Measurements from ENCODE around the gene FAR2.
"Not testable (repeated sequence)": the region's sequence is repeated elsewhere in the genome, so short reads cannot be mapped to it uniquely, and the experiment has no call there.

Gene FAR2

DNA sequence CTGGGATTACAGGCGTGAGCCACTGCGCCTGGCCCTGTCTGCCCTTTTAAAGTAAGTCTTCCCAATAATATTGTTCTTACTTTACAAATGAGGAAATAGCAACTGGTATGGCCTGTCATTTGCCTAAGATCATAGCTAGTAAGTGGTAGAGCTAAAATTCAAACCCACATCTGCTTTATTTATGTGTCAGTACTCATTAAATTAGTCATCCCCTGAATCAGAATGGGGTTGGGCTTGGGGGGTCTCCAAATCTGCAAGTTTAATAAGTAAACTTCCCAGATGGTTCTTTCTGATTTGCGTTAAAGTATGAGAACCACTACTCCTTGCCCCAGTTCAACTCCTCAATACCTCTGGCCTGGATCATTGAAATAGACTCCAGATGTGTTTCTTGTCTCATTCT lies 96.2 kb downstream of the FAR2 start:
- Histone ChIP-seq H3K56ac (ENCODE audit: low read length) (no peak overlapping the region), H3K4ac (ENCODE audit: low read depth, low read length) (no peak overlapping the region), H3K27ac (ENCODE audit: low read depth, low read length) (no peak overlapping the region), H2BK5ac (ENCODE audit: low read length) (no peak overlapping the region), H3K4me2 (ENCODE audit: low read length) (no peak overlapping the region), H3K27me3 (ENCODE audit: insufficient read depth, low read length, poor library complexity) (no peaks in the 10 kb centered on the region), H3K79me2 (ENCODE audit: control insufficient read depth, insufficient read depth, low read length) (no peaks in the 10 kb centered on the region), H3K23ac (ENCODE audit: low read length) (no peak overlapping the region), H3K4me1 (ENCODE audit: control insufficient read depth, low read depth, low read length) (peaks cover 14% of the 10 kb centered on the region), H3K18ac (ENCODE audit: low read length) (no peak overlapping the region), H4K8ac (ENCODE audit: low read depth, low read length) (no peak overlapping the region), H4K5ac (ENCODE audit: low read length) (no peak overlapping the region), H3K4me3 (ENCODE audit: low read length) (no peak overlapping the region), H3K36me3 (ENCODE audit: control insufficient read depth, insufficient read depth, low read length) (no peaks in the 10 kb centered on the region), H2BK120ac (ENCODE audit: low read depth, low read length) (no peak overlapping the region), H2BK15ac (replicated peaks; ENCODE audit: low read depth) (no peak overlapping the region), H3K79me1 (ENCODE audit: low read length) (no peaks in the 10 kb centered on the region), H3K9ac (ENCODE audit: low read length) (no peak overlapping the region), H2AK5ac (ENCODE audit: low read length) (no peak overlapping the region)
- DNase-seq = no peak
- no CpG with 5 or more reads among the region's 3 CpGs for WGBS (ENCODE audit: extremely low coverage, insufficient coverage, low lambda C conversion rate)

GRCh38 chr12:29249930-29250329 lies 100.9 kb downstream of the FAR2 start:
- DNase-seq = no peak

DNA sequence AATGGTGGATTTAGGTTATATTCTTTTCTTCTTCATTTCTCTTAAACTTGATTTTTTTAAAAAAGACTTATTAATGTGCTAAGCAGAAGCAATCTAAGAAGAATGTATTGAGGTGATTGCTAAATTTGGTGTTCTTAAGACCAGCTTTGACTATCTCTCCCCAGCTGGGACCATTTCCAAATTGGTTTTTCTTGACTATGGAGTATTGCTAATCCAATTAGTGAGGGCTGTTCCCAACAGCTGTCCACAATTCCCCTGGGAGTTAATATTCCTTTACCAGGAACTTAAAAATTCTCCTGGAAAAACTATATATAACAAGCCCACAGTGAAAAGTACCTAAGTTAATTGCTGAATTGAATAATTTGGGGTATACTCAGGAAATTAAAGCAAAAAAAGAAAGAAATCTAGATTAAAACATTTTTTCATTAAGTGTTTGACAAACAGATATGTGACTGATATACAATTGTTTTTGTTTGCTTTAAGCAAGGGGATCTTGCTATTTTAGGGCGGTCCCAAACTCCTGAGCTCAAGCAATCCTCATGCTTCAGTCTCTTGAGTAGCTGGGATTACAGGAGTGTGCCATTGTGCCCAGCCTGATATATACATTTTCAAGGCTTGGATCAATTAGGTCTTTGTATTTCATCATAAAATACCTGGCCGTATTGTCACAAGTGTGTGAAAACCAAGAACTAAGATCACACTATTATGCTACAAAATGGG lies 105.0 kb downstream of the FAR2 start:
- Histone ChIP-seq H3K4me2 (ENCODE audit: low read length) (no peak overlapping the region), H3K27ac (ENCODE audit: low read depth, low read length) (no peak overlapping the region), H3K23ac (ENCODE audit: low read length) (no peak overlapping the region), H3K36me3 (ENCODE audit: control insufficient read depth, insufficient read depth, low read length) (no peaks in the 10 kb centered on the region), H3K27me3 (ENCODE audit: insufficient read depth, low read length, poor library complexity) (no peaks in the 10 kb centered on the region), H2BK5ac (ENCODE audit: low read length) (no peak overlapping the region), H2BK15ac (replicated peaks; ENCODE audit: low read depth) (no peak overlapping the region), H3K4me3 (ENCODE audit: low read length) (no peak overlapping the region), H3K79me1 (ENCODE audit: low read length) (no peaks in the 10 kb centered on the region), H2BK120ac (ENCODE audit: low read depth, low read length) (no peak overlapping the region), H2AK5ac (ENCODE audit: low read length) (no peak overlapping the region), H3K4me1 (ENCODE audit: control insufficient read depth, low read depth, low read length) (no peaks in the 10 kb centered on the region), H3K56ac (ENCODE audit: low read length) (no peak overlapping the region), H3K9ac (ENCODE audit: low read length) (no peak overlapping the region), H3K4ac (ENCODE audit: low read depth, low read length) (no peak overlapping the region), H3K79me2 (ENCODE audit: control insufficient read depth, insufficient read depth, low read length) (no peaks in the 10 kb centered on the region), H4K8ac (ENCODE audit: low read depth, low read length) (no peak overlapping the region), H4K5ac (ENCODE audit: low read length) (no peak overlapping the region), H3K18ac (ENCODE audit: low read length) (no peak overlapping the region)
- DNase-seq = no peak
- no CpG with 5 or more reads among the region's 2 CpGs for WGBS (ENCODE audit: extremely low coverage, insufficient coverage, low lambda C conversion rate)

More at GRCh38 chr12:29249930-29250329, 100.9 kb downstream of the FAR2 start:
- no peak overlapping the region for H2BK5ac ChIP-seq (ENCODE audit: low read length)
- no peak overlapping the region for H4K8ac ChIP-seq (ENCODE audit: low read depth, low read length)
- no peak overlapping the region for H3K23ac ChIP-seq (ENCODE audit: low read length)
- no CpG with 5 or more reads among the region's 2 CpGs for WGBS (ENCODE audit: extremely low coverage, insufficient coverage, low lambda C conversion rate)
- no peaks in the 10 kb centered on the region for H3K36me3 ChIP-seq (ENCODE audit: control insufficient read depth, insufficient read depth, low read length)
- H3K4me1 ChIP-seq (ENCODE audit: control insufficient read depth, low read depth, low read length) = no peaks in the 10 kb centered on the region
- no peak overlapping the region for H3K27ac ChIP-seq (ENCODE audit: low read depth, low read length)
- no peak overlapping the region for H3K4me3 ChIP-seq (ENCODE audit: low read length)
- no peaks in the 10 kb centered on the region for H3K79me2 ChIP-seq (ENCODE audit: control insufficient read depth, insufficient read depth, low read length)
- H2BK120ac ChIP-seq (ENCODE audit: low read depth, low read length) = no peak overlapping the region
- H3K27me3 ChIP-seq (ENCODE audit: insufficient read depth, low read length, poor library complexity) = no peaks in the 10 kb centered on the region
- no peak overlapping the region for H4K5ac ChIP-seq (ENCODE audit: low read length)
- H2AK5ac ChIP-seq (ENCODE audit: low read length) = no peak overlapping the region
- no peak overlapping the region for H2BK15ac ChIP-seq (replicated peaks; ENCODE audit: low read depth)
- H3K56ac ChIP-seq (ENCODE audit: low read length) = no peak overlapping the region
- H3K4me2 ChIP-seq (ENCODE audit: low read length) = no peak overlapping the region
- no peak overlapping the region for H3K4ac ChIP-seq (ENCODE audit: low read depth, low read length)
- no peak overlapping the region for H3K18ac ChIP-seq (ENCODE audit: low read length)
- H3K79me1 ChIP-seq (ENCODE audit: low read length) = no peaks in the 10 kb centered on the region
- no peak overlapping the region for H3K9ac ChIP-seq (ENCODE audit: low read length)

DNA sequence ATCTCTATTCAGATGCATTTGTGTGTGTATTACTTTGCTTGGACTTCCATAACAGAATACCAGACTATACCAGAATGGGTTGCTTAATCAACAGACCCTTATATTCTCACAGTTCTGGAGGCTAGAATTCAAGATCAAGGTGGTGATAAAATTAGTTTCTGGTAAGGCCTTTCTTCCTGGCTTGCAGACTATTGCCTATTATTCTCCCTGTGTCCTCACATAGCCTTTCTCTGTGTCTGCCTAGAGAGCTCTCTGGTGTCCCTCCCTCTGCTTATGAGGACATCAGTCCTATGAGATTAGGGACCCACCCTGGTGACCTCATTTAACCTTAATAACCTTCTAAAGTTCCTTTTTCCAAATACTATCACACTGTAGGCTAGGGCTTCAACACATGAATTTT lies 106.0 kb downstream of the FAR2 start:
- no peak overlapping the region for H3K4me2 ChIP-seq (ENCODE audit: low read length)
- H3K27me3 ChIP-seq (ENCODE audit: insufficient read depth, low read length, poor library complexity) = no peaks in the 10 kb centered on the region
- no peak overlapping the region for H3K4ac ChIP-seq (ENCODE audit: low read depth, low read length)
- no peak overlapping the region for H2BK5ac ChIP-seq (ENCODE audit: low read length)
- no peak overlapping the region for H3K27ac ChIP-seq (ENCODE audit: low read depth, low read length)
- H3K4me1 ChIP-seq (ENCODE audit: control insufficient read depth, low read depth, low read length) = no peaks in the 10 kb centered on the region
- H3K79me1 ChIP-seq (ENCODE audit: low read length) = no peaks in the 10 kb centered on the region
- H4K8ac ChIP-seq (ENCODE audit: low read depth, low read length) = no peak overlapping the region
- H3K18ac ChIP-seq (ENCODE audit: low read length) = no peak overlapping the region
- no peak overlapping the region for H3K9ac ChIP-seq (ENCODE audit: low read length)
- H3K79me2 ChIP-seq (ENCODE audit: control insufficient read depth, insufficient read depth, low read length) = no peaks in the 10 kb centered on the region
- no peak overlapping the region for H2BK15ac ChIP-seq (replicated peaks; ENCODE audit: low read depth)
- no peaks in the 10 kb centered on the region for H3K36me3 ChIP-seq (ENCODE audit: control insufficient read depth, insufficient read depth, low read length)
- no peak for DNase-seq
- no peak overlapping the region for H3K56ac ChIP-seq (ENCODE audit: low read length)
- no peak overlapping the region for H3K4me3 ChIP-seq (ENCODE audit: low read length)
- H2AK5ac ChIP-seq (ENCODE audit: low read length) = no peak overlapping the region
- H3K23ac ChIP-seq (ENCODE audit: low read length) = no peak overlapping the region
- no peak overlapping the region for H4K5ac ChIP-seq (ENCODE audit: low read length)
- no peak overlapping the region for H2BK120ac ChIP-seq (ENCODE audit: low read depth, low read length)

- H2BK15ac ChIP-seq (replicated peaks; ENCODE audit: low read depth) = no peak overlapping the region
- no peak overlapping the region for H3K18ac ChIP-seq (ENCODE audit: low read length)
- H3K9ac ChIP-seq (ENCODE audit: low read length) = no peak overlapping the region
- H4K5ac ChIP-seq (ENCODE audit: low read length) = no peak overlapping the region
- H3K23ac ChIP-seq (ENCODE audit: low read length) = no peak overlapping the region
- H3K79me2 ChIP-seq (ENCODE audit: control insufficient read depth, insufficient read depth, low read length) = no peaks in the 10 kb centered on the region
- no peaks in the 10 kb centered on the region for H3K27me3 ChIP-seq (ENCODE audit: insufficient read depth, low read length, poor library complexity)
- no peaks in the 10 kb centered on the region for H3K36me3 ChIP-seq (ENCODE audit: control insufficient read depth, insufficient read depth, low read length)
- no peak overlapping the region for H3K27ac ChIP-seq (ENCODE audit: low read depth, low read length)
- WGBS (ENCODE audit: extremely low coverage, insufficient coverage, low lambda C conversion rate) = no CpG with 5 or more reads among the region's 21 CpGs
- no peaks in the 10 kb centered on the region for H3K79me1 ChIP-seq (ENCODE audit: low read length)
- no peak overlapping the region for H2BK5ac ChIP-seq (ENCODE audit: low read length)
- H3K4me3 ChIP-seq (ENCODE audit: low read length) = no peak overlapping the region
- H3K56ac ChIP-seq (ENCODE audit: low read length) = no peak overlapping the region
- no peak overlapping the region for H2BK120ac ChIP-seq (ENCODE audit: low read depth, low read length)
- no peaks in the 10 kb centered on the region for H3K4me1 ChIP-seq (ENCODE audit: control insufficient read depth, low read depth, low read length)
- no peak overlapping the region for H4K8ac ChIP-seq (ENCODE audit: low read depth, low read length)
- no peak overlapping the region for H2AK5ac ChIP-seq (ENCODE audit: low read length)
- H3K4me2 ChIP-seq (ENCODE audit: low read length) = no peak overlapping the region
- H3K4ac ChIP-seq (ENCODE audit: low read depth, low read length) = no peak overlapping the region
- DNase-seq = no peak
These were observed 107.5 kb downstream of the FAR2 start for GRCh38 chr12:29256598-29256997.

GRCh38 chr12:29257687-29258086 lies 108.6 kb downstream of the FAR2 start:
- H4K5ac ChIP-seq (ENCODE audit: low read length); H2BK120ac ChIP-seq (ENCODE audit: low read depth, low read length); H3K4me3 ChIP-seq (ENCODE audit: low read length); H3K9ac ChIP-seq (ENCODE audit: low read length); H4K8ac ChIP-seq (ENCODE audit: low read depth, low read length); H3K27me3 ChIP-seq (ENCODE audit: insufficient read depth, low read length, poor library complexity); H2BK5ac ChIP-seq (ENCODE audit: low read length); H3K18ac ChIP-seq (ENCODE audit: low read length); H3K36me3 ChIP-seq (ENCODE audit: control insufficient read depth, insufficient read depth, low read length); H2AK5ac ChIP-seq (ENCODE audit: low read length); H3K56ac ChIP-seq (ENCODE audit: low read length); H3K27ac ChIP-seq (ENCODE audit: low read depth, low read length); H3K4me2 ChIP-seq (ENCODE audit: low read length); H3K23ac ChIP-seq (ENCODE audit: low read length); H3K4ac ChIP-seq (ENCODE audit: low read depth, low read length); H3K79me2 ChIP-seq (ENCODE audit: control insufficient read depth, insufficient read depth, low read length); DNase-seq; H3K79me1 ChIP-seq (ENCODE audit: low read length); H2BK15ac ChIP-seq (replicated peaks; ENCODE audit: low read depth); H3K4me1 ChIP-seq (ENCODE audit: control insufficient read depth, low read depth, low read length): not testable (repeated sequence)
- WGBS (ENCODE audit: extremely low coverage, insufficient coverage, low lambda C conversion rate) = 100% methylated on average over 1 of the region's 12 CpGs
